SIG-M5 treated with dmso at 0.1 percent for 504 hours (cell line): ENCODE measurements around the gene CPLX1.

Experiments
- DNase-seq: peaks from one replicate; lab custom pipeline; 2025; ENCODE audit not compliant: unreplicated experiment; lab: John Stamatoyannopoulos, UW

Gene CPLX1

DNA sequence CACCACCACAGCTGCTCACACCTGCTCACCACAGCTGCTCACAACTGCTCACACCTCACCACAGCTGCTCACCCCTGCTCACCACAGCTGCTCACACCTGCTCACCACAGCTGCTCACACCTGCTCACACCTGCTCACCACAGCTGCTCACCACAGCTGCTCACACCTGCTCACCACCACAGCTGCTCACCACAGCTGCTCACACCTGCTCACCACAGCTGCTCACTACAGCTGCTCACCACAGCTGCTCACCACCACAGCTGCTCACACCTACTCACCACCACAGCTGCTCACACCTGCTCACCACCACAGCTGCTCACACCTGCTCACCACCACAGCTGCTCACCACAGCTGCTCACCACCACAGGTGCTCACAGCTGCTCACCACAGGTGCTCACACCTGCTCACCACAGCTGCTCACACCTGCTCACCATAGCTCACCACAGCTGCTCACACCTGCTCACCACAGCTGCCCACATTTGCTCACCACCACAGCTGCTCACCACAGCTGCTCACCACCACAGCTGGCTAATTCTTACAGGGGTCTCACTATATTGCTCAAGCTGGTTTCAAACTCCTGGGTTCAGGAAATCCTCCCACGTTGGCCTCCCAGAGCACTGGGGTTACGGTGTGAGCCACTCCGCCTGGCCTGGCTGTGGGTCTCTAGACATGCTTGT lies 30.4 kb upstream of the CPLX1 start:
- no peak for DNase-seq

DNA sequence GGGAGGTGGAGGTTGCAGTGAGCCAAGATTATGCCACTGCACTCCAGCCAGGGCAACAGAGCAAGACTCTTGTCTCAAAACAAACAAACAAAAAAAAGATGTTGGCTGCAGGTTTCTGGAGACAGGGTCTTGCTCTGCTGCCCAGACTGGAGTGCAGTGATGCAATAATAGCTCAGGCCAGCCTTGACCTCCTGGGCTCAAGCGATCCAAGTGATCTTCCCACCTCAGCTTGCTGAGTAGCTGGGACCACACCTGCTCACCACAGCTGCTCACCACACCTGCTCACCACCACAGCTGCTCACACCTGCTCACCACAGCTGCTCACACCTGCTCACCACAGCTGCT lies 29.9 kb upstream of the CPLX1 start:
- DNase-seq = no peak

DNA sequence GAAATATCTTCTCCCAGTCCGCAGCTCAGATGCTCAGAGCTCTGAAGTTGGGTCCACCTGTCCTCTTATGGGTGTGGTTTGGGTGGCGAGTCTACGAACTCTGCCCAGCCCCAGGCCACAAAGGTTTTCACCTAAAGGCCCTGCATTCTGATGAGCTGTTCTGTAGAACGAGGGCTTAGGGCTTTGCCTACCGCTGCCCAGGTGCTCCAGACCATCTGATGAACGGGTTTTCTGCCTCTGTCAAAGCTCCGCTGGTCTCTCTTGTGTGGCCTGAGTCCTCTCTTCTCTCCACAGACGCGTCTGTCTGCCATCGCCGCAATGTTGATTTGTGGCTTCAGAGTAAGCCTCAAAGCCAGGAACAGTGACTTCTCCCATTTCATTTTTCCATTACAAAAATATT lies 28.4 kb upstream of the CPLX1 start:
- no peak for DNase-seq

DNA sequence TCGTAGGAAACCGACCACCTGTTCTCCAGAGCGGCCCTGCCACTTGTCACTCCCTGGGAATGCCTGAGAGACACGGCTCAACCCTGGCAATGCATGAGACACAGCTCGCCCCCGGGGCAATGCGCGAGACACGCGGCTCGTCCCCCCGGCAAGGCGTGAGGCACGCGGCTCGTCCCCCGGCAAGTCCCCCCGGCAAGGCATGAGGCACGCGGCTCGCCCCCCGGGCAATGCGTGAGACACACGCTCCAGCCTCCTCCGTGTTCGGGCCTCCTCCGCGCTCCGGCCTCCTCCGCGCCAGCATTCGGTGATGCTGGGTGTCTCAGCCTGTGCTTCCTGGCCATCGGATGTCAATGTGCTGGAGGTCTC lies 27.5 kb upstream of the CPLX1 start:
- DNase-seq = no peak

DNA sequence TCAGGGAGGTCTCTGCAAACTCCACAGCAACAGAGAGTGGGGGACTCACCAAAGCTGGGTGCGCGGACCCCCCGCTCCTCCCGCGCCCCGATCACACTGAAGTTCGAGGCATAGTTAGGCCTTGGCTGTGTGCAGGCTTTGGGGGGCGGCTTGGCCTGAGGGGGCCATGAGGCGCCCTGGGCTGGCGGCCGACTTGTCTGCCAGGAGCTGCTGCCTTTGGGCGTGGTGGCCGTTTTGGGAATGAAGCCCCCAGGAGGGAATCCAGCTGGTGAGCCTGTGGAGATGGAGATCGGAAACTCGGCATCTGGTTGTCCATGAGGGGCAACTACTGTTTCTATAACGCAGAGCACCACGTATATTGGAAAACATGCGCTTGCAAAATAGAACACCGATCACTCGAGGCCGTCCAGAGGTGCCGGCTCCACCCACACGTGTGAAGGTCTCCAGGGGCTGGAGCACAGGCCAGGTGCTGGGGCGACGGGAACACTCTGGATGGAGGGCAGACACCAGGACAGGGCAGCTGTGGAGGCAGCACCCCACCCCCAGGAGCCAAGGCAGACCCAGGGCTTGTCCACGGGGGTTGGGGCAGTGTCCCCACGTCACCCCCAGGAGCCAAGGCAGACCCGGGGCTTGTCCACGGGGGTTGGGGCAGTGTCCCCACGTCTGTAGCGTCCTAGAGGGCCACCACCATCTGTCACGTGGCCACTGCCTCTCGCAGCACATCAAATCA lies 25.9 kb upstream of the CPLX1 start:
- no peak for DNase-seq

DNA sequence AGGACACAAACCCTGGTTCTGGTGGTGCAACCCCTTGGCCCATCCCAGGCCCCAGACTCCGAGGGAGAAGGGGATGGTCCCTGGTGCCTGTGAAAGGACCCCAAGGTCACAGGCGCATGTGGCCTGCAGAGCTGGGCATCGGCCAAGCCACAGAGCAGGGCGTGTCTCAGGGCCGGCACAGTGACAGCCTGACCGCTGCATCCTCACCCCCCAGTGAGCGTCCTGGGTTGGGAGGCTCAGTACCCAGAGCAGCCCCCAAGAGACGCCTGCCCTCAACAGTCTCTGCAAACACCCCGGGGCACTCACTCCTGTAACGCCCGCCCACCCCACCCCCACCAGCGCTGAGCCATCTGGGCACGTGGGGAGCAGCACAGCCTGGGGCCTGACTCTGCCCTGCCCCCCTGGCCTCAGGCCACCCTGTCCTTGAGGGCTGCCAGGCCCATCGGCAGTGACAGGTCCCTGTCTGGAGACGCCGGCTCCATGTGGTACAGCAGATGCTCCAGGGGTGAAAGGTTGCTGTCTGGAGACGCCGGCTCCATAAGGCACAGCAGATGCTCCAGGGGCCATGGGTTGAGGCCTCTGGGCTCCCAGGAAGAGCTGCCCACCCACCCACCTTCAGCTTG lies 24.5 kb upstream of the CPLX1 start:
- no peak for DNase-seq

DNA sequence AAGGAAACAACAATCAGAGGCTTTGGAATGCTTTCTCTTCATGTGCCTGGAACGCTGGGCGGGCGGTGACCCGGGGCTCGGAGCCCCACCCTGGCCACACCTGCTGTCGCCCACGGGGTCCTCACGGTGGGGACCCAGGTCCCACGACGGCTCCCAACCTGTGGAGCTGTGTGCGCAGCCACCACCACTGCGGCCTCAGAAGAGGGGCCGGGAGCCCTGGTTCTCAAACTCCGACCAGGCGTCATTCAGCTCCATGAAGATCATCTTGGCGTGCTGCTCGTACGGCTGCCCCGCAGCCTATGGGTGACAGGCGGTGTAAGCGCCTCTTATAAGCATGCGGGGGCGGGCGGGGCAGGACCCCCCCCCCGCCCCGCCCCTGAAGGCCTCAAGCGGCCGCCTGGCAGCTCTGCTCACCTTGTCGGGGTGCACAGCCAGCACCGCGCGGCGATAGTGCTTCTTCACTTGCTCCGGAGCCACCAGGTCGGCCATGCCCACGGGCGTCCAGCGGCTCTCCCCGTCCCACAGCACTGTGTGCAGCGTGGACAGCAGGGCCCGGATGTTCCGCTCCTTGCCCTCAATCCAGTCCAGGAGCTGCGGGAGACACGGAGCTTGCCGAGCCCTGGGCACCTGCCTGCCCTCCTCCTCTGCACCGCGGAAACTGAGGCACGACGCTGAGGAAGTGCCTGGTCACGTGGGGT lies 23.7 kb upstream of the CPLX1 start:
- no peak for DNase-seq

DNA sequence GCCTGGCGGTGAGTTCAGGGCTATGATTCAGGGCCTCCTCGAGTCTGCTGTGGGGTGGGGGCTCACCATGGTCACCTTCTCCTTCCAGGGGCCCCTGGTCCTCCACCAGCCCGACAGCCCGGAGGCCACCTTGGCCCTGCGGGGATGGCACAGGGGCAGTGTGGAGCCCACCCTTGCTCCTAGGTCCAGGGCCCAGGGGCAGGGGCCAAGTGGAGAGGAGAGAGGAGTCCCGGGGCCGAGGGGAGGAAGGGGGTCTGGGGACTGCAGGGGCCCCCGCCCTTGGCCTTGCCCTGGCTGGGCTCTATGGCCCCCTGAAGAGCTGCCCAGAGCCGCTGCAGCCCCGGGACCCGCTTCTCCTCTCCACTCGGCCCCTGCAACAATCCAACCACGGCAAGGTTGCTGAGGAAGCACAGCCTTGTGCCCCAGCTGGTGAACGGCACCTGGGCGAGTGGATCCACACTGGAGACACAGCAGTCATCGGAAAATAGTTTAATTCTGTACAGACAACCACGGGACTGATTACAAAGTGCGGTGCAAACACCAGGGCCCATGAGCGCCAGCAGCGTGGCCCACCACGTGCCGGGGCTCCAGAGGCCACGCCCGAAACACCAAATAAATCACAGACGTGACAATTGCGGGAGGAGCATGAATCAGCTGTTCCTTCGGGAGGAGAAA lies 23.0 kb upstream of the CPLX1 start:
- no peak for DNase-seq

DNA sequence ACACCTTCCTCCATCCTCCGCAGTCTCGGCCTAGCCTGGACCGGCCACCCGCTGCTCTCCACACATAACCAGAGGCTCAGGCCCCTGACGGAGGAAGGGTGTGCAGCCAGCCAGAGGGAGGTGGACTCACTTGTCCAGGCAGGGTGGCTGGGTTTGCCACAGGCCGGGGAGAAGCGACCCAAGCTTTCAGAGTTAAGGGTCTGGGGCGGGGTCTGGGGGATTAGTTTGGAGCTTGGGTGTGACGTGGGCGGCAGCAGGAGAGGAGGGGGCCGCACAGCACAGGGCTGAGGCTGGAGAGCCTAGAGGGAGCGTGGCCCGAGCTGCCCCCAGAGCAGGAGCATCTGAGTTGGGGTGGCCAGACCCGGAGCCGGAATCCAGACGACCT lies 22.4 kb upstream of the CPLX1 start:
- DNase-seq = no peak

DNA sequence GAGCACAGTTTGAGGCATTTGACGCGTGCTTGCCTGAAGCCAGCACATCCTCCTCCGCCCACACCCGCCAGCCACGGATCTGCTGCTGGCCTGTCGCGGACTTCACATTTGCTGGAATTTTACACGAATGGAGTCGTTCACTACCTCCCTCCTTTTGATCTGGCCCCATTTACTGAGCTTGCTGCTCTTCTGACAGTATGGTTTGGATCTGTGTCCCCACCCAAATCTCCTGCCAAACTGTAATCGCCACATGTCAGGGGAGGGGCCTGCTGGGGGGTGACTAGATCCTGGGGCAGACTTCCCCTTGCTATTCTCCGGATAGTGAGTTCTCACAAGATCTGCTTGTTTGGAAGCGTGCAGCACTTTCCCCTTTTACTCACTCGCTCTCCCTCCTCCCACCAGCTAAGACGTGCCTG lies 19.9 kb upstream of the CPLX1 start:
- no peak for DNase-seq

DNA sequence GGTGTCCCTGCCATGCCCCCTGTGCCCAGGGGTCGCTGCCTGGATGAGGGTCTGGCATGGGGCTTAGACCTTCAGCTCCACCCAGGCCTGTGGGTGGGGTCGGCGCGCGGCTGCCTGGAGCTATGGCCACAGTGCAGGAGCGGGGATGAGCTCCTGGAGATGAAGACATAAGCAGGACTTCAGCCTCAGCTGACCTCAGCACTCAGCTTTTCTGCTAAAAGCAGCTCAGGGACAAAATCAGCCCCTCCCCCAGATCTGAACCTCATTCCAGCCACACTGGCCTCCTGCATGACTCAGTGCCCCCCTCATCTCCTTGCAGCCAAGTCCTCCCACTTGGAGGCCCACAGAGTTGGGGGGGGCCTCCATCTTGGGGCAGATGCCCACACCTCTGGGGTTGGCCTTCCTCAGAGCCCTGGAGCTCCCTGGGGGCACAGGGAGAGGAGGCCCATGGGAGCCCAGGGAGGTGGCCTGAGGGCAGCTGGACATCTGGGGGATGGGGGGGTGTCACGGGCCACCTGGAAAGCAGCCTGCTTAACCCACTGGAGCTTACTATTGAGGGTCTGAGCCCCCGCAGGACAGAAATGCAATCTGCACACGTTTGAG lies 19.4 kb upstream of the CPLX1 start:
- DNase-seq = no peak

DNA sequence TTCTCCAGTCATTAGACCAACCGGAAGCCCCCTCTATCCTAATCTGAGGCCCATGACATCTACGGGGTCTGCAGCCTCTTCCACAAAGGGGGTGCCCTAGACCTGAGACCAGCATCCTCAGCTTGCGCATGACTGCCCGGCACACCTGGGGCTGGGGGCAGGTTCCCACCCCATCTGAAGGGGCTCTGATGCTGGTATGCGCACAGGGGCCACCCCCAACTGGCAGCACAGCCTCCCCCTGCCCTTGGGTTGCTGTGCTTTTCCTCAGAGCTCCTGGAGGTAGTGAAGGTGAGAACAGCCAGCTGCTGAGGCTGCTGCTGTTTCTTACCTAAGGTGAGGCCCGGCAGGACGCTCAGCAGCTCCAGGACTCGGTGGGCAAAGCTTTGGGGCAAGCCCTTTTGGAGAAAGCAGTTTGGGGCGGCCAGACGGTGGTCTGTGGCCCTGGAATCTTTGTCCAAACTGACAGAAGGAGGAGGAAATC lies 18.9 kb upstream of the CPLX1 start:
- no peak for DNase-seq

DNA sequence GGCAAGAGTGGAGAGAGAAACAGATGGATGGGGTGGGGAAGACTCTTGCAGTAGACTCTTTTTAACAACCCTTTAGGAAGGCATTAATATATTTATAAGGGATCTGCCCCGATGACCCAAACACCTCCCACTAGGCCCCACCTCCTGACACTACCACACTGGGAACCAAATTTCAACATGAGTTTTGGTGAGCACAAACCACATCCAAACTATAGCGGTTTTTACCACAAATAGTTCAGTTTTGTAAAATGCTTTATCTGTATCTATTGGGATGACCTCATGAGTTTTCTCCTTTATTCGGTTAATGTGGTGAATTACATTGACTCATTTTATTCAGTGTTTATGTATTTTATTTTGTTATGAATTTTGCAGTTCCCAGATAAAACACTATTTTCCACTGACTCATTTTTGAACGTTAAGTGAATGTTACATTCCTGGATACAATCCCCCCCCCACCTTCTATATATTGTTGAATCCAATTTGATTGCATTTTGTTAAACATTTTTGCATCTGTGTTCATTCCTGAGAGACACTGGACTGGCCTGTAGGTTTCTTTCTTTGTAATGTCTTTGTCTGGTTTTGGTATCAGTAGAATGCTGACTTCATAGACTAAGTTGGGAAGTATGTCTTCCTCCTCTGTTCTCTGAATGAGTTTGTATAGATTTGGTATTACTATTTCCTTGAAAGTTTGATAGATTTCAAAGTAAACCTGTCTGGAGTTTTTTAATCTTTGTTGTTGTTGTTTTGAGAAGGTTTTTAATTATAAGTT lies 13.9 kb upstream of the CPLX1 start:
- no peak for DNase-seq

DNA sequence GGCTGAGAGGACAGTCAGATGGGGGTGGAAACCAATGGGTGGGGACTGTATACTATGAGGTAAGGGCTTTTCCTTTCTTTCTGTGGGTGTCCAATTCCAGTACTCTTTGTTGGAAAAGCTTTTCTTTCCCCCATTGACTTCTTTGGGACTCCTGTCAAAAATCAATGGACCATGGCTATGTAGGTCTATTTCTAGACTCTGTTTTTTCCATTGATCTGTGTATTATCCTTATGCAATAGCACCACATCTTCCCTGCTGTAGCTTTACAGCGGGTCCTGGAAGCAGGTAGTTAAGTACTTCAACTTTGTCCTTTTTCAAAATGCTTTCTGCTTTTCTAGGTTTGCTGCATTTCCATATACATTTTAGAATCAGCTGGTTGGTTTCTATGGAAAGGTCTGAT lies 11.8 kb upstream of the CPLX1 start:
- no peak for DNase-seq

DNA sequence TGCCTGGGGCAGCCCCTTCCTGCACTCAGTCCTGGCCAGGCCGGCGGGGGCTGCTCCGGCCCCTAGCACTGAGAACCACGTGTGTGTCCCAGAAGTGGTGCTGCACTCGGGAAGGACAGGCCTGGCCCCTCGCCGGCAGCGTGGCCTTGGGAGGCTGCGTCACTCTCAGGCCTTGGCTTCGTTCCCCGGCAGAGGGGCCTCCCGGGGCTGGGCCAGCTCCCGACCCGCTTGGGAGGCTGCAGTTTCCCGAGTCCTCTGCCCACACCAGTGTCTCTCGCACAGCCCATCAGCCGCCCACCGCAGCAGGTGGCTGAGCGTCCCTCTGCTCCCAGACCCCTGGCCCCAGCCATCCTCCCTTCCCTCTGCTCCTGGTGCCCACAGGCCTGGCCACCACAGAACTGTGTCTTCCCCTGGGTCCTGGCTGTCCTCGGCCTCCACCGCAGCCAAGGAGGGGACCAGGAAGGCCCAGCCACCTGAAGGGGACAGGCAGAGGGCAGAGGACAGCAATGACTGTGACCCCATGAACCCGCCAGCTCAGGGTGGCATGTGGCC lies 10.9 kb upstream of the CPLX1 start:
- DNase-seq = no peak

DNA sequence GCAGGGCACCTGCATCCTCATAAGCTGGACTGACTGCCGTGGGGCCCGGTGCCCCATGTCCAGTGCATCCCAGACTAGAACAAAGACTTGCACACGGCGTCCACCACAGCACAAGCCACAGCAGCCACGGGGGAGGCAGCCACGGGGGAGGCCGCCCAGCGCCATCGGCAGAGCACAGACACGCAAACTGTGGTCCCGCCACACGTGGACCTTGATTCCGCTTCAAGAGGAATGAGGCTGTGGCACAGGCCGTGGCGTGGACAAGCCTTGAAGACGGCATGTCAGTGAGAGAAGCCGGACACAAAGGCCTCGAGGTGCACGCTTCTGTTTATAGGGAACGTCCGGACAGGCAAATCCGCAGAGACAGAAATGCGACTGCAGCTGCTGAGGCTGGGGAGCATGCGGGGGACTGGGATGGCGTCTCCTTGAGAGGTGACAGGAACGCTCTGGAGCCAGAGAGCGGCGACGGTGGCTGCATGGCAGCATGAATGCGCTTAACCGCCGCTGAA lies 10.1 kb upstream of the CPLX1 start:
- no peak for DNase-seq

DNA sequence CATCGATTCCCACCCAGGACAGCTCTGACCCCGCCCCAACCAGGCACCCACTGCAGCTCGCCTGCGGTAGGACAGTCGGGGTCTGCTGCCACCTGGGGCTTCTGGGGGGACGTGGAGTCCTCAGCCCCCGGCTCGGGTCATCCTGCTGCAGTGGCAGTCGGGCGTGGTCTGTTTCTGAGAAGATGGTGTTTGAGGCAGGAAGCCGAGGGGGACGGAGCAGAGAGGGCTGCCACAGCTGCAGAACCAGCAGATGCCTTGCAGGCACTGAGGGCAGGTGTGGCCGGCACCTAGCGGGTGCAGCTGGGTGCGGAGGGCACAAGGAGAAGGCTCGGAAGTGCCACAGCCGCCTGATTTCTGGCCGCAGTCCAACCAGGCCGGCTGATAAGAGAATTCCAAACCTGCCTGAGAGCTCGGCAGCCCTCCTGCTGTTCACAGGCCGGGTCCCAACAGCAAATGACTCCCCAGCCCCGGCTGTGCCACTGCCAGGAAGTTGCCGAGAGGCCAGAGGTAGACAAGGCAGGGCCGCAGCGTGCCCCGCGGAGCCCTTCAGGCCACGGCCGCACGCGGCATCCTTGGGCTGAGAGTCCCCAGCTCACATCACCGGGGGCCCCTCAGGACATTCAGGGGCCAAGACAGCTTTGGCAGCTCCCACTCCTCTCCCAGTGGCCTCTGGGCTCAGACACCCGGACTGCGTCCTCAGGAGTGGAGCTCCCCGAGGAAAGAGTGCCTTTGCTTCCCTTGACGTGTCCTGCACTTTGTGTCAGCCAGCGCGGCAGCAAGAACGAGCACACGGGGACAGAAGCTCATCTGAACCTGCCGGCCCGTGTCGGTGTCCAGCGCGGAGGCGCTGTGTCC lies 9.4 kb upstream of the CPLX1 start:
- no peak for DNase-seq

DNA sequence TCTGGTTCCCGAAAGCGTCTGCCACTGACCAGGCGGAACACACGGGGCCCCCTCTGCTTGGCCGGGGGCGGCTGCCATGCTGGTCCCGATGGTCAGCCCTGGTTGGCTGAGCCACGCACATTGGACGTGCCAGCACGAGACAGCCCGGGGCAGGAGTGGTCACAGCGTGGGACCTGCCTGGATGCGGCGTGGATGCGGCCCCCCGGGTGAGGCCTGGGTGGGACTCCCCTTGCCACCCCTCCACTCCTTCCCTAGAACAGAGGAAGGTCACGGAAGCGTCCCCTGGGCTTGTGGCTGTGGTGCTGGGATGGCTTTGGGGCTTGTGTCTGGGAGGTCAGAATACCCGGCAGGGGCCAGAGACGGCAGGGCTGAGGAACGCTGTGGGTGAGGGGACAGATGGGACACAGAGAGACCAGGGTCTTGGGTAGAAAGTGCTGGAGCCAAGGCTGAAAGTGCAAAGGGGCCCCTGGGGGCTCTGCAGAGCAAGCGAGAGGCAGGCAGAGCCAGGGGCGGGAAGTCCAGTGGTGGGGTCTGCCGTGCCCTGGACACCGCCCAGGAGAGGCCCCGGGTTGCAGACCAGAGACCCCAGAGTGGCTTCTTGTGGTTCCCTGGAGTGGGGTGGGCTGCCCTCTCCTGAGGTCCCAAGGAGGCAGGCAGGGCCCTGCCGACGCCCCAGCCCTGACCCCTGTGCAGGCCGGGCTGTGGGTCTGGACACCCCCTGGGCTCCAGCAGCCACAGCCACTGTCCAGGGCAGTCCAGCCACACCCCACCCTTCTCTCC lies 8.6 kb upstream of the CPLX1 start:
- no peak for DNase-seq
